Neural crest cell (in vitro differentiated cells): ENCODE results near the gene SPAG16. TPM values are rescaled to one million over a fixed set of nuclear protein-coding genes. Genes with fewer than 3 reads are reported as not detected.

ENCODE experiments used
- DNase-seq: peaks from one replicate; pipeline ENCODE4 v3.0.0; 2021; ENCODE audit warnings: low read depth, mixed read lengths, low spot score
- H3K27ac Mint-ChIP-seq: one replicate; pipeline ENCODE4 v1.8.0; 2021; ENCODE audit warnings: mild to moderate bottlenecking, mixed read lengths; ENCODE audit not compliant: unreplicated experiment
- H3K27me3 Mint-ChIP-seq: 2 replicates; pipeline ENCODE4 v1.8.0; 2021; ENCODE audit warnings: low read depth, mild to moderate bottlenecking, mixed read lengths
- H3K36me3 Mint-ChIP-seq: 2 replicates; pipeline ENCODE4 v1.8.0; 2021; ENCODE audit warnings: low read depth, mild to moderate bottlenecking, mixed read lengths
- H3K4me1 Mint-ChIP-seq: 2 replicates; pipeline ENCODE4 v1.8.0; 2021; ENCODE audit warnings: mixed read lengths
- H3K4me3 Mint-ChIP-seq: one replicate; pipeline ENCODE4 v1.8.0; 2021; ENCODE audit warnings: mild to moderate bottlenecking, mixed read lengths
- H3K9me3 Mint-ChIP-seq: 2 replicates; pipeline ENCODE4 v1.8.0; 2021; ENCODE audit warnings: mixed read lengths
- total RNA-seq: library from RNA; stranded (reverse); gene quantifications from 2 replicates; pipeline ENCODE4 v1.2.1, GENCODE V29; 2021
- TF ChIP-seq, protein P1 (sequence below): fragments of 200-600 bp; sonication (generic); conservative IDR thresholded peaks from 2 replicates; pipeline ENCODE4 v1.5.0; 2021; ENCODE audit warnings: antibody characterized with exemption, mild to moderate bottlenecking

Gene SPAG16
- total RNA-seq, 1 donor from 2014 or later, result 29.0 TPM

DNA sequence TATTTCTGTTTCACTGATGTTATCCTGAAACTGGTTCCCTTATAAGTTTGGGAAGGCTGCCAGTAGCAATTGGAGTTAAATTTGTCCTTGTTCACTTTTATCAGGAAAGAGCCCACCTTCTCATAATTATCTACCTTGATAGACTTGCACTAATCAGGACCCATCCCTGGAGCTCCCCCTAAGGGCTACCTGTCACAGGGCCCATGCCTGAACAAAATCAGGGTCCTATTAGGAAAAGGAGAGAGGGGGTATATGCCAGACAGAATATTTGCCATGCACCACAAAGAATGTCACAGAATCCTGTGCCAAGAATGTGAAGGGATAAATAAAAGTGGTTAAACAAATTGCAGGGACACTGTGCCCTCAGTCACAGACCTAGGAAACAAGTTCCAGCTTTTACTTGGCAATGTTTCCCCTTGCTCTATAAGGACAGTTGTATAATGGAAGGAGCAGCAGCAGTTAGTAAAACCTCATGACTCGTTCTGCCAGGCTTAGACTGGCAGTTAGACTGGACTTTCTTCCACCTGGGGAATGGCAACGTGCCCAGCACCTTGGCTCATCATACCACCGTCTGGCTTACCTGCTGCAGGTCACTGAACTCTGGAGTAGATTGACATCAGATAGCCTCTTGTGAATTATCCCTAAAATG, 1094.3 kb downstream of the SPAG16 start:
- no peak overlapping the region for H3K4me3 Mint-ChIP-seq
- no peak overlapping the region for H3K27ac Mint-ChIP-seq
- H3K4me1 Mint-ChIP-seq, result peaks cover 6% of the 10 kb centered on the region
- no peaks in the 10 kb centered on the region for H3K36me3 Mint-ChIP-seq
- H3K9me3 Mint-ChIP-seq, result no peaks in the 10 kb centered on the region
- TF ChIP-seq, protein P1, sequence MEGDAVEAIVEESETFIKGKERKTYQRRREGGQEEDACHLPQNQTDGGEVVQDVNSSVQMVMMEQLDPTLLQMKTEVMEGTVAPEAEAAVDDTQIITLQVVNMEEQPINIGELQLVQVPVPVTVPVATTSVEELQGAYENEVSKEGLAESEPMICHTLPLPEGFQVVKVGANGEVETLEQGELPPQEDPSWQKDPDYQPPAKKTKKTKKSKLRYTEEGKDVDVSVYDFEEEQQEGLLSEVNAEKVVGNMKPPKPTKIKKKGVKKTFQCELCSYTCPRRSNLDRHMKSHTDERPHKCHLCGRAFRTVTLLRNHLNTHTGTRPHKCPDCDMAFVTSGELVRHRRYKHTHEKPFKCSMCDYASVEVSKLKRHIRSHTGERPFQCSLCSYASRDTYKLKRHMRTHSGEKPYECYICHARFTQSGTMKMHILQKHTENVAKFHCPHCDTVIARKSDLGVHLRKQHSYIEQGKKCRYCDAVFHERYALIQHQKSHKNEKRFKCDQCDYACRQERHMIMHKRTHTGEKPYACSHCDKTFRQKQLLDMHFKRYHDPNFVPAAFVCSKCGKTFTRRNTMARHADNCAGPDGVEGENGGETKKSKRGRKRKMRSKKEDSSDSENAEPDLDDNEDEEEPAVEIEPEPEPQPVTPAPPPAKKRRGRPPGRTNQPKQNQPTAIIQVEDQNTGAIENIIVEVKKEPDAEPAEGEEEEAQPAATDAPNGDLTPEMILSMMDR, result no peak
- DNase-seq, result no peak
- no peaks in the 10 kb centered on the region for H3K27me3 Mint-ChIP-seq

DNA sequence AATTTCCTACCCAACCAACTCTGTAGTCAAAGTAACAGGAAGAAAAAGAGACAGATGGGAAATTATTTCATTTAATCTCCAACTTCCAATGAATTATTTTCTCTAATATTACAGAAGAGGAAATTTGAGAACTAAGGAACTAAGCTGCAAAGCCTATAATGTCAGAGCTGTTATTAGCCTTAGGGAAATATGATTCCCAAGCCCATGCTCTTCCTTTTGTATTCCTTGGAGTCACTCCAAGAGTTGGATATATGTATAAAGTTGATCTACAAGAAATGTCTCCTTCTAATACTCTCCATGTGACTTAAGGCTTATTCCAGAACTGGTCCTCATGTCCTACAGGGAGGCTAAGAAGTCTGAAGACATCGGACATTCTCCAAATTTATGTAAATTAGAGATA, 1095.0 kb downstream of the SPAG16 start:
- no peaks in the 10 kb centered on the region for H3K36me3 Mint-ChIP-seq
- no peaks in the 10 kb centered on the region for H3K9me3 Mint-ChIP-seq
- TF ChIP-seq, protein P1, result no peak
- no peak overlapping the region for H3K27ac Mint-ChIP-seq
- no peak overlapping the region for H3K4me3 Mint-ChIP-seq
- H3K27me3 Mint-ChIP-seq, result no peaks in the 10 kb centered on the region
- H3K4me1 Mint-ChIP-seq, result peaks cover 6% of the 10 kb centered on the region
- DNase-seq, result no peak

DNA sequence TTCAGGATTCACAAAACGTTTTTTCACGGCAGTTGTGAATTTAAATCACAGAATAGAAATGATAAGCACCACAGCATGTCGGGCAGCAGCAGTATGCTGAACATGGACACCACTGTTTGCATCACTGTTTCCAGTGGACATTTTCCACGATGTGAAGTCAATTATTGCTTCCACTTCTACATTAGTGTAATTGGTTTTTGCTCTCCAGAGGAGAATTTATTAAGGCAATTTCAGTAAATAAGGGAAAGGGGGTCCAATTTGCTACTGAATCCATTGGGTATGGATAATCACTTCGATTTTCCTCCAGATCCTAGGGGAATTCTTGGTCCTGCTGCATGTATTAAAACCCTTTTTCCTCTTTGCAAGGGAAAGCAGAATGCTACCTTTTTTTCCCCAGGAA, 1096.4 kb downstream of the SPAG16 start:
- H3K36me3 Mint-ChIP-seq, result no peaks in the 10 kb centered on the region
- H3K27me3 Mint-ChIP-seq, result no peaks in the 10 kb centered on the region
- H3K4me3 Mint-ChIP-seq, result no peak overlapping the region
- H3K4me1 Mint-ChIP-seq, result peaks cover 6% of the 10 kb centered on the region
- H3K27ac Mint-ChIP-seq, result no peak overlapping the region
- H3K9me3 Mint-ChIP-seq, result no peaks in the 10 kb centered on the region
- TF ChIP-seq, protein P1, result no peak
- DNase-seq, result no peak

DNA sequence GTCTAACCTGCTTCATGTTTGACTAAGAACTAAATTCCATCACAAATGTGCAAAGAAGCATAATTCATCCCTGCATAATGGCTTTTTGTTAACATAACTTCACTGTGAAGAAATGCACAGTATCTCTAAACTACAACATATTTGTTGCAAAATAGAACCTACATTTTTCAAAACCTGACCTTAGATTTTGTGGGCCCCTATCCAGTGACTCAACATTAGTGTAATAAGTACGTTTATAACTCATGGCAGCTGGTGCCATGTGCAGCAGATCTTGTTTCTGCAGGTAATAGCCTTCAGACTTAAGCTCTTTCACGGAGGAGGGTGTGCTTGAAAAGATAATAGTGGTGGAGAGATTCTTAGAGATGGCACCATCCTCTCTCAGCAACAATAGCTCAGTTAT, 1098.0 kb downstream of the SPAG16 start:
- no peak overlapping the region for H3K27ac Mint-ChIP-seq
- H3K27me3 Mint-ChIP-seq, result no peaks in the 10 kb centered on the region
- TF ChIP-seq, protein P1, result no peak

DNA sequence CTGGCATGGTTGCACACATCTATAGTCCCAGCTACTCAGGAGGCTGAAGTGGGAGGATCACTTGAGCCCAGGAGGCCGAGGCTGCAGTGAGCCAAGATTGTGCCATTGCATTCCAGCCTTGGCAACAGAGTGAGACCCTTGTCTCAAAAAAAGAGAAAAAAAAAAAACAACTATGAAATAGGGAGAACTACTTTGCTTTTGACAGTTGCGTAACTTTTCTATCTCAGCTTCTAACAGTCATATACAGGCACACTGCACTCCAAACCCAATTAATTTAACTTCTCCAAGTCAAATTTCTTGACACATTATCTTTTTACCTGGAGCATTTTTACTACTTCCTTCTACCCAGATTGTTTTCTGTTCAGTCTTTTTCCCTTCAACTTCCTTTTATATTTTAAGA, 1102.5 kb downstream of the SPAG16 start:
- Mint-ChIP-seq H3K4me3 (no peak overlapping the region), H3K27ac (no peak overlapping the region), H3K9me3 (no peaks in the 10 kb centered on the region), H3K36me3 (no peaks in the 10 kb centered on the region), H3K27me3 (no peaks in the 10 kb centered on the region), H3K4me1 (no peaks in the 10 kb centered on the region)
- TF ChIP-seq, protein P1, result no peak
- DNase-seq, result no peak

More for the DNA sequence above, 1098.0 kb downstream of the SPAG16 start:
- no peak for DNase-seq
- H3K36me3 Mint-ChIP-seq, result no peaks in the 10 kb centered on the region
- H3K9me3 Mint-ChIP-seq, result no peaks in the 10 kb centered on the region
- peaks cover 3% of the 10 kb centered on the region for H3K4me1 Mint-ChIP-seq
- no peak overlapping the region for H3K4me3 Mint-ChIP-seq
